NB4 (cell line): ENCODE measurements around the gene GNAO1.

Experiments
- DNase-seq: peaks from one replicate; pipeline ENCODE4 v3.0.0; 2010; ENCODE audit warnings: low read depth
- H3K4me3 ChIP-seq: one replicate; pipeline ENCODE4 v1.5.1; 2011; ENCODE audit warnings: mild to moderate bottlenecking, low read depth, low read length, moderate library complexity
- CTCF ChIP-seq: IDR thresholded peaks from one replicate; pipeline ENCODE4 v1.5.1; 2012; ENCODE audit warnings: low read depth, low read length
- MAX ChIP-seq: IDR thresholded peaks from 2 replicates; pipeline ENCODE4 v1.6.1; 2011; ENCODE audit warnings: low read depth, low read length
- MYC ChIP-seq: IDR thresholded peaks from 2 replicates; pipeline ENCODE4 v1.6.1; 2011; ENCODE audit warnings: low read depth, low read length
- POLR2A ChIP-seq: IDR thresholded peaks from 2 replicates; pipeline ENCODE4 v1.6.1; 2011; ENCODE audit warnings: mild to moderate bottlenecking; ENCODE audit not compliant: insufficient read length; ENCODE audit errors: extremely low read depth

The GNAO1 gene

GRCh38 chr16:56278196-56278855, 87.0 kb downstream of the GNAO1 start:
- H3K4me3 ChIP-seq = no peak overlapping the region
- DNase-seq = no peak
- no peak for TF ChIP-seq MYC
- TF ChIP-seq CTCF = no peak
- TF ChIP-seq POLR2A = no peak
- no peak for TF ChIP-seq MAX

- H3K4me3 ChIP-seq = no peak overlapping the region
- TF ChIP-seq CTCF = no peak
- DNase-seq = peak; percentile 70
These were observed 87.8 kb downstream of the GNAO1 start for GRCh38 chr16:56279132-56279531.

GRCh38 chr16:56279914-56280313, 88.6 kb downstream of the GNAO1 start:
- TF ChIP-seq POLR2A (no peak), MAX (no peak), MYC (no peak), CTCF (no peak)
- DNase-seq = no peak
- H3K4me3 ChIP-seq = no peak overlapping the region

- no peak overlapping the region for H3K4me3 ChIP-seq
- TF ChIP-seq POLR2A (no peak), CTCF (peak; percentile 53), MYC (no peak)
- DNase-seq = peak; percentile 26
These were observed 90.0 kb downstream of the GNAO1 start for GRCh38 chr16:56281249-56281805.

- H3K4me3 ChIP-seq = no peak overlapping the region
- peak; percentile 41 for DNase-seq
- TF ChIP-seq CTCF = no peak
- TF ChIP-seq MAX = no peak
- no peak for TF ChIP-seq MYC
- TF ChIP-seq POLR2A = no peak
These were observed 91.2 kb downstream of the GNAO1 start for GRCh38 chr16:56282451-56282850.

GRCh38 chr16:56284521-56284920, 93.2 kb downstream of the GNAO1 start:
- no peak for DNase-seq
- TF ChIP-seq POLR2A (no peak), MYC (no peak), MAX (no peak), CTCF (no peak)
- no peak overlapping the region for H3K4me3 ChIP-seq
